Prostate gland (tissue), 2 donors: ENCODE results near the gene SLC2A8.

Source experiments
- POLR2AphosphoS5 ChIP-seq: sonication (generic); formaldehyde crosslinking; IDR thresholded peaks from one replicate; pipeline ENCODE4 v1.6.1; 2017; ENCODE audit warnings: antibody characterized with exemption
- TF ChIP-seq, protein P1 (sequence below), 4 experiments: fragments of 200-600 bp in 2 of 4; fragments of 450-650 bp in 2 of 4; sonication (generic) in 2 of 4; IDR thresholded peaks; 1 replicate in 3 of 4; 2 replicates in 1 of 4; pipeline ENCODE4 v1.5.1; 2016 to 2019; ENCODE audit warnings: antibody characterized with exemption in 4 of 4, mild to moderate bottlenecking in 2 of 4, moderate library complexity in 2 of 4

DNA sequence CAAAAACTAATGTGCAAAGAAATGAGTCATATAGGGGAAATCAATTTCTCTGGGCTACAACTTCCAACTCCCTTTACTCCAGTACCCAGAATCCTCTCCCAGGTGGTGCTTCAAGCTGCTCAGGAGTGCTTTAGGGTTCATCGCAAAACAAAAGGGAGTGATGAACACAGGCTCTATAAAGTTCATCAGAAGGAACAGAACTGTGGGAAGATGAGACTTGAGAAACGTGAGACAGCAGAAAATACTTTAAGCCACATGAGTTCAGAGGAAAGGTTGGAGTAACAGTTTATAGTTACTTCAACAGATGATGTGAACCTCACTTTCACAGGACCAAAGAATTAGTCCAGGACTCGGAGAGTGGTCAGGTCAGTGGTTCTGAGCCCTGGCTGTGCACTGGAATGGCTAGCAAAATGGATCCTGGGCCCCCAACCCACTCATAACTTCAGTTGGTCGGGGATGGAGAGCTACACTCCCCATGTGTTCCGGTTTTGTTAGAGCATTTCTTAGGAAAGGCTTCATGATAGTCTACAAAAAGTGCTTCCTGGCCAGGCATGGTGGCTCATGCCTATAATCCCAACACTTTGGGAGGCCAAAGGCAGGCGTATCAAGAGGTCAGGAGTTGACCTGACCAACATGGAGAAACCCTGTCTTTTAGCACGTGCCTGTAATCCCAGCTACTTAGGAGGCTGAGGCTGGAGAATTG, 49.9 kb downstream of the SLC2A8 start:
- no peak for TF ChIP-seq POLR2AphosphoS5
- TF ChIP-seq, protein P1, sequence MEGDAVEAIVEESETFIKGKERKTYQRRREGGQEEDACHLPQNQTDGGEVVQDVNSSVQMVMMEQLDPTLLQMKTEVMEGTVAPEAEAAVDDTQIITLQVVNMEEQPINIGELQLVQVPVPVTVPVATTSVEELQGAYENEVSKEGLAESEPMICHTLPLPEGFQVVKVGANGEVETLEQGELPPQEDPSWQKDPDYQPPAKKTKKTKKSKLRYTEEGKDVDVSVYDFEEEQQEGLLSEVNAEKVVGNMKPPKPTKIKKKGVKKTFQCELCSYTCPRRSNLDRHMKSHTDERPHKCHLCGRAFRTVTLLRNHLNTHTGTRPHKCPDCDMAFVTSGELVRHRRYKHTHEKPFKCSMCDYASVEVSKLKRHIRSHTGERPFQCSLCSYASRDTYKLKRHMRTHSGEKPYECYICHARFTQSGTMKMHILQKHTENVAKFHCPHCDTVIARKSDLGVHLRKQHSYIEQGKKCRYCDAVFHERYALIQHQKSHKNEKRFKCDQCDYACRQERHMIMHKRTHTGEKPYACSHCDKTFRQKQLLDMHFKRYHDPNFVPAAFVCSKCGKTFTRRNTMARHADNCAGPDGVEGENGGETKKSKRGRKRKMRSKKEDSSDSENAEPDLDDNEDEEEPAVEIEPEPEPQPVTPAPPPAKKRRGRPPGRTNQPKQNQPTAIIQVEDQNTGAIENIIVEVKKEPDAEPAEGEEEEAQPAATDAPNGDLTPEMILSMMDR (IDR thresholded peaks at IDR 0.05), result no peak
